GM21381 (cell line): ENCODE measurements around the gene MYCBPAP.

ENCODE experiments used
- ATAC-seq: cut with Tn5 transposase; IDR thresholded peaks from one replicate; pipeline ENCODE4 v1.9.1; 2021; ENCODE audit warnings: mild to moderate bottlenecking, moderate library complexity; ENCODE audit not compliant: unreplicated experiment

Gene MYCBPAP

GRCh38 chr17:50568659-50569058 lies 60.4 kb downstream of the MYCBPAP start:
- no peak for ATAC-seq

GRCh38 chr17:50569592-50569991 lies 61.4 kb downstream of the MYCBPAP start:
- ATAC-seq: no peak

GRCh38 chr17:50570032-50570431 lies 61.8 kb downstream of the MYCBPAP start:
- ATAC-seq: no peak

- no peak for ATAC-seq
Measured at GRCh38 chr17:50570528-50570927, 62.3 kb downstream of the MYCBPAP start.

- ATAC-seq: no peak
Measured at GRCh38 chr17:50571681-50572080, 63.4 kb downstream of the MYCBPAP start.

- ATAC-seq: no peak
Measured at GRCh38 chr17:50572541-50572940, 64.3 kb downstream of the MYCBPAP start.

GRCh38 chr17:50573866-50574611 lies 65.8 kb downstream of the MYCBPAP start:
- no peak for ATAC-seq

- ATAC-seq: no peak
Measured at GRCh38 chr17:50575581-50576210, 67.5 kb downstream of the MYCBPAP start.

- ATAC-seq: no peak
Measured at GRCh38 chr17:50576864-50577263, 68.6 kb downstream of the MYCBPAP start.

GRCh38 chr17:50577451-50577954 lies 69.3 kb downstream of the MYCBPAP start:
- no peak for ATAC-seq

GRCh38 chr17:50578173-50578572 lies 69.9 kb downstream of the MYCBPAP start:
- ATAC-seq: no peak

- ATAC-seq: no peak
Measured at GRCh38 chr17:50579399-50579798, 71.2 kb downstream of the MYCBPAP start.

- no peak for ATAC-seq
Measured at GRCh38 chr17:50580646-50581045, 72.4 kb downstream of the MYCBPAP start.
